Ammon's horn (tissue), 1 donor: Measurements from ENCODE around the gene CAPN2.

ENCODE experiments used
- DNase-seq: peaks from one replicate; pipeline ENCODE4 v3.0.0-alpha.2; 2016; ENCODE audit warnings: low spot score

CAPN2 gene

DNA sequence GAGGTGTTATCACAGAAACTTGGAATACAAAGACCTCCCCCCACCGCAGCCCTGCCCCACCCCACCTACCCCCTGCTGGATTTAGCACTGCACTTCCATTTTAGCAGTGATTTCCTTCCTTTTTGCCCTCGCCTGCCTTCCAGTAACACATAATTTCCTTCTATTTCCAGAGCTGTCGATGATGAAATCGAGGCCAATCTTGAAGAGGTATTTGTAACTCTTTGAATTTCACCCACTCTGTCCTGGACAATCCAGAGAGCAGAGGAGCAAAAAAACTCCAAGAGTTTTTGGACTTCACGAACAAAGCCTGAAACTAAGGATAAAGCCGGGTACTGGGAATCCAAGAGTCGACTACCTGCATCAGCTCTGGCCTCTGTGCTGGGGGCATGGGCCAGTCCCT, 49.1 kb downstream of the CAPN2 start:
- no peak for DNase-seq

DNA sequence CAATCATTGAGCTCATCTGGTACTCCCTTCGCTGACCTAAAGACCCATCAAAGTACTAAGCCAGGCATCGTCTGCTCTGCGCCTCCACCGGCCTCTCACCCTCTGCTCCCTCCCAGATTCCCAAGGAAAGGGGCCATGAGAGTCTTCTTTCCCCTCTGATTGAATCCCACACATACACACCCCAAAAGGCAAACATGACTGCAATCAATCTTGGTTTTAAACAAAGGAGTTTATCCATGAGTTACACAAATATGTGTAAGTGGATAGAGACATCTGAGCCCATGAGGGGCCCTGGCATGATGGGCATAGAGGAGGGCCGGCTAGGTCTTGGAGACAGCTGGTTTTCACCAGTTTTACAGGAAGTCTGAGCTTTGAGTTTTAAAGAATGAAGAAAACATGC, 50.9 kb downstream of the CAPN2 start:
- DNase-seq, result no peak

DNA sequence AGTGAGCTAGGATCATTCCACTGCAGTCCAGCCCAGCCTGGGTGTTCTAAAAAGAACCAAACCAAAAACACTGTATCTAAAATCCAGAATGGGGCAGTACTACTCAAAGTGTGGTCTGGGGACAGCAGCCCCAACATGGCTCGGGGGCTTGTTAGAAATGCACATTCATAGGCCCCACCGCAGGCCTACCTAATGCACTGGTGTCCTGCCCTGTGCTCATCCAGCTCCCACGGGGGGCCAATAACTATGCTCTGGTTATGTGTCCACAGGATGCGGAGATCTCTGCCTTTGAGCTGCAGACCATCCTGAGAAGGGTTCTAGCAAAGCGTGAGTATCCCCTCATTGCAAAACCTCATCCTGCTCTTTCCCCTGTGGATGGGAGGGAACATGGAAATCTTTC, 51.5 kb downstream of the CAPN2 start:
- DNase-seq, result no peak

DNA sequence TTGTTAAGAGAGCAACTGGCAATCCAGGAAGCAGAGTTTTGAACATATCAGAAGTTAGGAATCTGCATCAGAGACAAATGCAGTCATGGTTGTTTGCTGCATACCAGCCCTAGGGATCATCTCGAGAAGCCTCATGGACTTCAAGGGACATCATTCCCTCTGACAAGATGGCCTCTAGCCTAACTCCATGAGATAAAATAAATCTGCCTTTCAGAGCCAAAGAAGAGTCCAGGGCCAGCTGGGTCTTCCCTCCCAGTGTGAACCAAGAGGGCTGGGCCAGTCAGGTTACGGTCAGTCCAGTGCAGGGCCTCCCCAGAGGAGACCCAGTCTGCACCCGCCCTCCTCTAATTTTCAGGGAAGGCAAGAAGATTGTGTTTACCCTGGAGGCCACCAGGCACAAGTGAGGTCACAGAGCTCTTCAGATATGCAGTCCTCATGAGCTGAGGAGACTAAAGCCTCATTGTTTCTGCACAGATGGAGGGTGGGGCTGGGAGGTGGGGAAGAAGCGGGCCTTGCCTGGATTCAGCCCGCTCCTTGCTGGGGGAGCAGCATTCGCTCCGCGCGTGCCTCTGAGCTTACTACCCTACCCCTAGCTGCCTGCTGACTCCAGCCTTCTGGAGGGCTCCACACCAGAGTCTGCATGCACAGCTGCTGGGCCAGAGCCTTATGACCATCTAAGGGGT, 52.8 kb downstream of the CAPN2 start:
- DNase-seq, result peak; percentile 90

DNA sequence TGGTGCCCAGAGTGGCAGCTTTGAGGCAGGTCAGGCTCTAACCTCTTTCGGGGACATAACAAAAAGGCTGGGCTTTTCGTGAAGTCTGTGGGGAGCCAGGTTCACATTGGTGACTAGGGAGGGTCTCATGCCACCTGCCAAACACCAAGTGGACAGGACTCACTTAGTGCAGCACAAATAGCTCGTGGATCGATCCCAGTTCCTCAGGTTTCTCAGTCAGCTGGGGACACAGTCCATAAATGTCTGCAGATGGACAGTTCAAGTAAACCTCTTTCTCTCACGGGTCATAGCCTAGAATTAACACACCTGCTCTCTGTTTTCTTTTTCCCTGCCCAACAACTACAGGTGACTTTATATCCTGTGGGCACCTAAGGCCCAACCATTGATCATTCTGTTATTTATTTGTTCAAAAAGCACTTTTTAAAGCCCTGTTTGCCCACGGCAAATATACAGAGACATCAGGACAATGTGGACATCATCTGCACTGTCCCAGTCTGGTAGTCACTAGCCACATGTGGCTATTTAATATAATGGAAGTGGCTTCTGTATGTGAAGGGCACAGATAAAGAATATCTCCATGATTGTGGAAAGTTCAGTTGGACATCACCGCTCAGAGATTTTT, 53.5 kb downstream of the CAPN2 start:
- no peak for DNase-seq

DNA sequence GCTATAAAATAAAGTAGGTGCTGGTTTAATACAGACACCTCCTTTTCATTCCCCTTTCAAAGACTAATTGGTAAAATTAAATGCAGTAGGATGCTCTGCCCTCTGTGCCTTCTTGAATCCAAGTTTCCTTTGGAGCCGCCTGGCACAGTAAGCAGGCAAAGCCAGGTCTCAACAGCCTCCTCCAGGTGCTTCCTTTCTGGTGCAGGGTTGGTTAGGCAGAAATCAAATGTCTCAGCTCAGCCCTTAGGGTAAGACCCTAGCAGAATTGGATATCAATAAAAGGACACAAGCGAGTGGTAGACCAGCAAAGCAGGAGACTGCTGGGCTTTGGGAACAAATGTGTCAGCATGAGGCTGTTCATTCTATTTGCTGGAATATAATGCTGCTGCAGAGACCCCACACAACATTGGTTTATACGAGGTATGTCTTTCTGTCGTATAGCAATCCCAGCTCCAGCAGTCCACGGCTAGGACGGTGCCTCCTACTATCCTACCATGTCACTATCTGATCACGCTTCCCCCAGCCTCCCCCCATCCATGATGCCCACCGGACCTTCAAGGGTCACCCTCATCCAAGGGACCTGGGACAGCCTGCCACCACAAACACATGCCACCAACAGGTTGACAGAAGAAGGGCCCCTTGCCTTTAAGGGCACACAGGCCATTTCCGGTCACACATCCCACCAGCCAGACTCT, 58.4 kb downstream of the CAPN2 start:
- DNase-seq, result no peak

DNA sequence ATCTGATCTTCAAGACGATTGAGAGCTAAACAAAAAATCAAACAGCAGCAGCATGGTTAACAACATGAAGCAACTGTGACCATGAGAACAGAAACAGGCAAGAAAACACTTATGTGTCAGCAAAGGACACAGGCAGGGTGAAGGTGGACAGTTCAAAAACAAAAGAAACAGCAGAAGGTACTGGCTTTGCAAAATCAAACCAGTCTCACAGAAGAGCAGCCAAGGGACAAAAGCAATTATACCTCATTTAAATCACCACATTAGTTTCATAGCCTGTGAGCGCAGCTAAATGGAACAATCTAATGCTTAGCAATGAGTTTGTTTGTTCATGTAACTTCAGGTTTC, 59.1 kb downstream of the CAPN2 start:
- no peak for DNase-seq

DNA sequence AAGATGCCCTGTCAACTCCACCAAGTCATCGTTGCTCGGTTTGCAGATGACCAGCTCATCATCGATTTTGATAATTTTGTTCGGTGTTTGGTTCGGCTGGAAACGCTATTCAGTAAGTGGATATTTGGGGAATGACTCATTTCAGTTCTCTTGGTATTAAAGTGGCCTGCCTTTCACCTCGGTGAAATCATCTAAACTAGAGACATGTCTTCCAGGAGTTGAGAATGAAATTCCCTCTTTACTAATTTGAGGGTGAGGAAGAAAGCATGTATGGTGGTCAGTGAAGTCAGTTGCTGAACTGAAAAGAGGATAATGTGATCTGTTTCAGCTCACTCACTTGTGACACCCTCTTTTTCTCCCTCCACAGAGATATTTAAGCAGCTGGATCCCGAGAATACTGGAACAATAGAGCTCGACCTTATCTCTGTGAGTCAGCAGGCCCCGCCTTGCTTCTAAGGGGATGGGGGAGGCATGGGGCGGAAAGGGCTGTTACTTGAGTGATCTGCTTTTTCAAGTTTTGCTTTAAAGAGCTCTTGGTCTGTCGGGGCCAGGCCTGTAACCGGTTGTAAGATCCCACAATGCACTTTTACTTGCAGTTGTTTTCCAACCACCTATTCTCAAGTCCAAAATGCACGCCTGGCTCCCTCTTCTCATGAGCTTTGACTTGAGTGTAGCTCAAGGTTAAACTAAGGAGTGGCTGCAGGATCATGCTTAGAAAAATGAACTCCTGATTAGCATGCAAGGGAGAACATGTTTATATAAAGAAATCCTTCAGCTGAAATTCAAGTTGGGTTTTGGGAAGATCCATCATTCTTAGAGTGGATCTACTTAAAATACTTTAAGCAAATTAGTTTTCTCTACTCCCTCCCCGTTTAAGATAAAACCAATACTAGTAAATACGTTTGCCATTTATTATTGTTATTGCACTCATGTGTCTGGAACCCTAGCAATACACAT, 59.8 kb downstream of the CAPN2 start:
- DNase-seq, result peak; percentile 34

DNA sequence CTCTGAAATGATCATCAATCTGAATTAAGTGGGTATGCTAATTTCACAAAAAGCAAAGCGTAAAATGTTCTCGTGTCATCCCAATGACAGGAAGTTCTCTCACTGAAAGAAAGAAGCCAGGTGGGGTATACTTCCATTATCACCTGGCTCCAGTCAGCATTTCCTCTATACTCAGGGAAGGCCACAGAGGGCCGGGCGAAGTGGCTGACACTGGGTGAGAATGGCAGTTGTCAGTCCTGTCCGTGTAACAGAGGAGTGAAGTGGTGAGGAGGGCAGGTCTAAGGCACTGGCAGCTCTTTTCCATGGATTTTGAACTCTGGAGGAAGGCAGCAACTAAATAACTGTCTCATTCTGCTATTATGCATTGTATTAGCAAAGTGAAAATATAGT, 60.4 kb downstream of the CAPN2 start:
- DNase-seq, result no peak

DNA sequence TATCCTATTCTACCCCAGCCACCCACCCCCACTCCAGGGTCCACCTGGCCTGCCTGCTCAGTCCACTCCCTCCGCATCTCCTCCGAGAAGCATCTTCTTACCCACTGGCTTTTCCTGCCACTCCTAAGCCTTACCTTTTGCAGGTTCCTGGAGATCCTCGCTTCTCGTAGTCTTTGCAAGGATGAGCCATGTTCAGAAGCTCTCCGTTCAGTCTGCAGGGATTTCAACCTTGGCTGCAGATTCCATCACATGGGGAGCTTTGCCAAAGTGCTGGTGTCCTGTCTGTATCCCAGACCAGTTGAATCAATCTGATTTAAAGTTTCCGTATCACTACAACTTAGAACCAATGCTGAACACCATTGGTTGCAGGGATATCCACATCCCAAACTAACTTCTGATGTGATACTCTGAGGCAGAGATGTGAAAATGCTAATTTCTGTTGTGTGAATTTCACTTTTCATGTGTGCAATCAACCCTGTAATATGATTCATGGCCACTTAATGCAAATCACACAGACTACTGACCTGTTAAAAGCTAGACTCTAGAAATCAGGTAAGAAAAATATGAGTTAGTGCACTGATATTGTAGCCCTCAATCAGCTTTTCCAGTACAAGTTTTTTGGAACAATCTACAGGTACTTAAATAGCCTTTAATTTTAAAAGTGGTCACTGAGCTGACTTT, 61.9 kb downstream of the CAPN2 start:
- no peak for DNase-seq

DNA sequence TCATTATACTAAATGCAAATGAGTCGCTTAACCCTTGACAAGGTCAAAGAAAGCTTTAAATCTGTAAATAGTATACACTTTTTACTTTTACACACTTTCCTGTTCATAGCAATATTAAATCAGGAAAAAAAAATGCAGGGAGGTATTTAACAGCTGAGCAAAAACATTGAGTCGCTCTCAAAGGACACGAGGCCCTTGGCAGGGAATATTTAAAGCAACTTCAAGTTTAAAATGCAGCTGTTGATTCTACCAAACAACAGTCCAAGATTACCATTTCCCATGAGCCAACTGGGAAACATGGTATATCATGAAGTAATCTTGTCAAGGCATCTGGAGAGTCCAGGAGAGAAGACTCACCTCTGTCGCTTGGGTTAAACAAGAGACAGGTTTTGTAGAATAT, 62.7 kb downstream of the CAPN2 start:
- no peak for DNase-seq

DNA sequence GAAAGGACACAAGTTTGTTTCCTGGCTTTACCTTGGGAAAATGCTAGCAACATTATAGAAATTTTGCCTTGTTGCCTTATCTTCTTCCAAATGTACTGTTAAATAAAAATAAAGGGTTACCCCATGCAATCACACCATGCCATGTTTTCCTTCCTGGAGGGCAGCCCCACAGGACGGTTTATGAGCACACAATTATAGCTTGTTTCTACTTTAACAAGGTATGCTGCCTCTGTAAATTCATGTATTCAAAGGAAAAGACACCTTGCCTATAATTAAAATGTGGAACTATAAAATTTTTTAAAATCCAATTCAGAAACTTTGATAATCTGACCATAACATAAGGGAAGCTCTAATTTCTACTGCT, 63.4 kb downstream of the CAPN2 start:
- no peak for DNase-seq

DNA sequence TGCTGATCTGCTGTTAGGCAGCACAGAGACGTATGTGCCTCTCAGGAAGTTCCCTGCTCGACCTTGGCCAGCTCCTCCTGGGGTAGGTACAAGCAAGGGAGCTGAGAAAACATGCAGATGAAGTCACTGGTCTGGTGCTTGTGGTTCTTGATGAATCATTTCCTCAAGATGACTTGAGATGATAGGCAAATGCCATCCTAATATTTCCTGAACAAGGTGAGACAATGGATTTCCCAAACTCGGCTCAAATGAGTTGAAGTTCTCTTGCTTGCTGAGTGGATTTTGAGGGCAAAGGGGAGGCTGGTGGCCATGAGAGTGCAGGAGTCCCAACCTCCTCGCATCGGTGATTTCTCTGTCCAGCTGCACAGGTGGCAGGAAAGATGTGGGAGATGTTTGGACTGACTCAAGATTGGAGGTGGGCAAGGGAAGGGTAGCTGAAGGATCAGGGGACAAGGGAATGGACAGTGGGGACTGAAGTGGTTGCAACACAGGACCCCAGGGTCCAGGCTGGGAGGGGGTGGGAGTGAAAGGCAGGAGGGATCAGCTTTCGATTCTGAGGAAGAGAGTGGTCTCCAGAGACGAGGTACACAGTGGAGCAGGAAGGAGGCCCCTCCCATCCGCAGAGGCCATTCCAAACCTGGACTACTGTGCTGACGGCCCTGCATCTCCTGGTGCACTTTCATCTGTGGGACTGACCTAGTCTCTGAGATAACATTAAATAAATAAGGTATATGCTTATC, 63.9 kb downstream of the CAPN2 start:
- DNase-seq, result no peak

DNA sequence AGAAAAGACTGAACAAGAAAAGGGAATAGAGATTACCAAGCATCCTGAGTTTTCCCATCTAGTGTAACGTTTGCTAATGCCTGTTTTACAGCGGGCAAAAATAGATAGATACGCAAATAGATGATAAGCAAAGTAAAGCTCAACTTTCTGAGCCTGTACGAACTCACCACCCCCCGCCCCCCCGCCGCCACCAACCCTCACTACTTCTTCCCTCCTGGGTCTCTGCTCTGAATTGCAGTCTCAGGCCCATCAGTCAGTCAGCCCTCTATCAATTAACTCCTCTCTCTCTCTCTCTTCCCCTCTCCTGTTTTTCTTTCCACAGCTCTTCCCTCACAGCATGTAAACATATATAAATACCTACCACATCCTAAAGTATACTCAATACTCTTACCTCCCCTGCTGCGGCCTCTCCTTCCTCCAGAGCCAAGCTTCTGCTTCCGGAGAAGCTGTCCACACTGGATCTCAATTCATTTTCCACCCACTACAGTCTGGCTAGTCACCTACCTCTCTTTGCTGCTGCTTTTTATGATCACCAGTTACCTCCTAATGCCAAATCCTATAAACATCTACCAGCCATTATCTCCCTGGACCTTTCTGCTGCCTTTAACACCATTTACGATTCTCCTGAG, 64.6 kb downstream of the CAPN2 start:
- DNase-seq, result no peak

DNA sequence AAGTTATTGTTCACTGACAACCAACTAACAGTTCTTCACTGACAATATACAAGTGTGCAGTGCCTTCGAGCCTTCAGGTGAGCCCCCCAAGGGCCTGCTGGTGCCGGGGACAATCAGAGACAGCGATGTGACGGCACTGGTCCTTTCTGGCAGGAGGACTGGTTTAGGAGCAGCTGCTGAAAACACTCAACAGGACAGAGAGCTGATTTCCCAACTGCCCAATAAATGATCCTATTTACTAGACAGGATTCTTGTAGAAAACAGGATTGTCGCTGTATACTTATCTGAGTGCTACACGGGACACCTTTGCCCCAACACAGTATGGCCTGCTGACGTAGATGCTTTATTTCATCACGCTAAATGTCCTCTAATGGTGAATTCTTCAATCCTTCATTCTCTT, 68.0 kb downstream of the CAPN2 start:
- no peak for DNase-seq

DNA sequence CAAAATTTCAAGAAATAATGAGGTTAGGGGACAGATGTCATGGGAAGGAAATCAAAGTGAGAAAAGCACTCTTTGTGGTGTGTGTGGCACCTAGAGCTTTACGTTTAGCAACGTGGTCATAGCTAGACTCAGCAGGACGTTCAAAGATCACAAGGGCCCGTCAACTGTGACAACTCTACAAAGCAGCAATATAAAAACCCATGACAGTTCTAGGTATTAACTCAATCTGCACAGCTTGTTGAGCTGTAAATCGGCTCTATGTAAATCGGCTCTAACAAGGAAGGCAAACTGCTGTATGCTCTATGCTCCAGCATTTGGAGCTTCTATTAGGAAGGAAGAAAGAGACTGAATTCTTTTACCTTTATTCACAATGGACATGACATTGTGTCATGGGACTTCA, 68.6 kb downstream of the CAPN2 start:
- no peak for DNase-seq

DNA sequence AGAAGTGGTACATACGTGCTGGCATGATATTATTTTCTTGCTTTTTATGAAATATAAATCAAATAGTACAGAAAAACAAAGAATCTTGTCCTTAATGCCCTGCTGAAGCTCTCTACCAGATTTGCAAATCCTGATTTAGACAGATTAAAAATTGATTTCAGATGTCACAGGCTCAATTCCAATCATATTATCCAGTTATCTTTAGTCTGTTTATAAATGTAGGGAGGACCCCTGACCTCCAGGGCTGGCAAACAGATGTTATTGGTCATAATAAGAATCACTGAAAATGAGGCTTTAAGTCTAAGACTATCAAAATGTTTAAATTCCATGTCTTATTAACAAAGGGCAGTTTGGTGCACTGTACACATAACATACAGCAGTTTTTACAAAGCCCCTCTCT, 71.3 kb downstream of the CAPN2 start:
- DNase-seq, result no peak

DNA sequence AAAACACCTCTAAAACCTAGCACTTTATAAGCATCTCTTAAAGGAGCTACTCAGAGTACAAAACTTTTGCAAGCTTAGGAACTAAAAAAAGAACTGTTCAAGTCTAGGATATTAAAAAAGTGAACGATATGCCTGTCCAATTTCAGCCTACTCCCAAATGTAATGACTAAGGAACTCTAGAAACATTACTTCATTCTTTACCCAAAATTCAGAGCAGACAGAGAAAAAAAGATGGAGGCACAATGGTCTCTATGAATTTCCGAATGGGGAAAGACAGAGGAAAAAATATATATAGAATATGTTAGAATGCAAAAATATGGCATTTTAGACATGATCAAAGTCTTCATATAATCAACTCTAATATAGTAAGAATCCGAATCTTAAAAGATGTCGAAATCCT, 72.2 kb downstream of the CAPN2 start:
- no peak for DNase-seq

DNA sequence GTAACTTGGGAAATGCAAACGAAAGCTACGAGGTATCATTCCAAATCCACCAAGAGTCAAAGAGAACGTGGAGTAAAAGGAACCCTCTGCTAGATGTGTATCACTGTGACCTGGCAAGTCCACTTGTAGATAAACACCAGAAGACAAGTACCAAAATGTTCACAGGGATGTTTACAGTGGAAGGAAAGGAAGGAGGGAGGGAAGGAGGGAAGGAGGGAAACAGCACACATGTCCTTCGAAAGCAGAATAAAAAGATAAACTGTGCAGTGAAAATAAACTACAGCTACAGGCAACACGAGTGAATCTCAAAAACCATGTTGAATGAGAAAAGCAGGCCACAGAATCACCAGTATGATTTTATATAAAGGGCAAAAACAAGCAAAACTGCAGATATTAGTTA, 73.5 kb downstream of the CAPN2 start:
- no peak for DNase-seq

DNA sequence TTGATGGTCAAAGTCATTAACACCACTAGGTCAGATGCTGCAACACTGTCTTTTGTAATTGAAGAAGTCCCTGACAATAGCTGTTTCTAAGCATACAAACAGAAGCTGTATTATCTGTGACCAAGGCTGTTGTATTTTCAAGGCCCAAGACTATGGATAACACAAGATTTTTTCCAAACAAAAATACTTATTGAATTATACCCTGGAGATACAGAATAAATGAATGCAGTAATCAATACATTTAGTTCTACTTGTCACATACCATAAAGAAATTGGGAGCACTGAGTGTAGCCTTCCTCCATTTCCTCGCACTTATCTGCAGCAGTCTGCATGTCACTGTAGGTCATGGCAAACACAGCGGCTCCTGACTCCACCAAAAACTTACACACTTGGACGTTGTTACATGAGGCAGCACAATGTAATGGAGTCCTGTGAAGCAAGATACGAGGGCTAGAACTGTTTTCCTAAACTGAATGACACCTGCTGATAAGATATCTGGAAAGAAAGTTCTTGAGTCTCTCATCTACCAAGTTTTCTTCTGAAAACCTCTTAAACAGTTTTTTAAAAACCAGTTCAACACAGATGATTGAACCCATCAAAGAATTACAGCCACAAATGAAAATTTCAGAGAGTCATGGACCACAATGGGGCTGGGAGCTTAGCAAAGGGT, 76.5 kb downstream of the CAPN2 start:
- DNase-seq, result peak; percentile 42
